Urothelium cell line (cell line): ENCODE results near the gene TMIGD1.
"Not testable (repeated sequence)": the region's sequence is repeated elsewhere in the genome, so short reads cannot be mapped to it uniquely, and the experiment has no call there.

Source experiments
- DNase-seq: peaks from one replicate; pipeline ENCODE4 v3.0.0; 2011; ENCODE audit warnings: low spot score, mixed read lengths
- FAIRE-seq: peaks from 2 replicates; lab custom pipeline; 2011; peaks lifted over from hg19 to GRCh38; lab: Jason Lieb, UNC

Gene TMIGD1

DNA sequence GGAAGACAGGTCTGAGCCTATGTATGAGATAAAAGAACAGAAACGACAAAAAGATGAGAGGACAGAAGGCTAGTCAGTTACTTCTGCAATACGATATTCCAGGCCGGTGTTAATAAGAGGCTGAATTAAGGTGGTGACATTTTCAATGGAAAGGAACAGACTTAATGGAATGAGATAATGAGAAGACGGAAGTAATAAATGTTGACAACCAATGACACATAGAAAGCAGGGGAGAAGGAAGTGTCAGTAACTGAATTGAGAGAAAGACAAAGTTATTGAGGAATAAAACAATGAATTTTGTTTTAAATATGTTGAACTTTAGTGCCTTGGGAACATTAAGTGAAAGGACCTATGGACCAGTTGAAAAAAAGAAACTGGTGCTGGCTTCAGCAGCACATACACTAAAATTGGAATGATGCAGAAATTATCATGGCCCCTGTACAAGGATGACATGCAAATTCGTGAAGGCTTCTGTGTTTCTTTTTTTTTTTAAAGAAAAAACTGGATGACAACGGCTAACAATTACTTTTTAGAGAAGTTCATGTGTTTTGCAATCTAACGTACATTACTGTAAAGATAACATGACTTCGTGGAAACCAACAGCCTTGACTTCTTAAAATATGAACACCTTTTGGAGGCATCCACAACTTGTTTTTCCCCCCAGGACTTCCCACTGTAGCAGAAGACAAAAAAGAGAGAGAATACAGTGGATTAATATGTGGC lies 26.4 kb upstream of the TMIGD1 start:
- no peak for DNase-seq

DNA sequence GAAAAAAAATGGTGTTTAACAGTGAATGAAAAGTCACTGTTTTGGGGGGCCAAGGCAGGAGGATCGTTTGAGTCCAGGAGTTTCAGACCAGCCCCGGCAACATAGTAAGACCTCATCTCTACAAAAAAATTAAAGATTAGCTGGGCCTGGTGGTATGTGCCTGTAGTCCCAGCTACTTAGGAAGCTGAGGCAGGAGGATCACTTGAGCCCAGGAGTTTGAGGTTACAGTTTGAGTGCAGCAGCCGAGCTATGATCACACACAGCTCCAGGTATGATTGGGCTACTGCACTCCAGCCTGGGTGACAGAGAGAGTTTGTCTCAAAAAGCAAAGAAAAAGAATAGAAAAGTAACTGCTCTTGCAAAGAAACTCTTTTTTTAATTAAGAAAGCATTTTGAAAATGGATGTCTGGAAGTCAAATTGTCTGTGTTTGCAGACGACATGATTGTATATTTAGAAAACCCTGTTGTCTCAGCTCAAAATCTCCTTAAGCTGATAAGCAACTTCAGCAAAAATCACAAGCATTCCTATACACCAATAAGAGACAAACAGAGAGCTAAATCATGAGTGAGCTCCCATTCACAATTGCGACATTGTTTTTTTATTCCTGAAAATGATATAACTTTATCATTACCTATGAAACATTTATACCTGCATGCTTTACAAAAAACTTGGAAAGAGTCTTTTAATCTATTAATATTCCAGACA lies 24.4 kb upstream of the TMIGD1 start:
- FAIRE-seq (no peak), DNase-seq (no peak)

More for the DNA sequence above, 26.4 kb upstream of the TMIGD1 start:
- no peak for FAIRE-seq

- DNase-seq: no peak
- no peak for FAIRE-seq
Observed at GRCh38 chr17:30357476-30357875, 23.6 kb upstream of the TMIGD1 start.

DNA sequence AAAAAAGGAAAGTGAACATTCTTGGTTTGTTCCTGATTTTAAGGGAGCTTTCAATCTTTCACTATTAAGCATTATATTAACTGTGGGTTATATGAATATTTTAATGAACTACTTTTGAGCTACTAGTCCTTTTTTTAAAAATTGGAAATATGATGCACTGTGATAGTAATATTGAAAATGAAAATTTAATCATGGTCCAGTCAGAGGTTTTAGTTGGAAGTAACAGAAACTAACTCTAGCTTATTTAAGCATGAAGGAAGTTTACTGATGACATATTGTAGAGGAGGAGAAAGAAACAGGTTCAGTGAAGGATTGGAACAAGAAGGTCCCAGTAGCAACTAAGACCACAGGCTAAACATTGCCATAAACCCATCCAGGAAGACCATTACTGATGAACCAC lies 20.8 kb upstream of the TMIGD1 start:
- DNase-seq (no peak), FAIRE-seq (no peak)

GRCh38 chr17:30352240-30352814 lies 18.5 kb upstream of the TMIGD1 start:
- no peak for FAIRE-seq
- no peak for DNase-seq

- no peak for FAIRE-seq
Observed at GRCh38 chr17:30351735-30352134, 17.9 kb upstream of the TMIGD1 start.

DNA sequence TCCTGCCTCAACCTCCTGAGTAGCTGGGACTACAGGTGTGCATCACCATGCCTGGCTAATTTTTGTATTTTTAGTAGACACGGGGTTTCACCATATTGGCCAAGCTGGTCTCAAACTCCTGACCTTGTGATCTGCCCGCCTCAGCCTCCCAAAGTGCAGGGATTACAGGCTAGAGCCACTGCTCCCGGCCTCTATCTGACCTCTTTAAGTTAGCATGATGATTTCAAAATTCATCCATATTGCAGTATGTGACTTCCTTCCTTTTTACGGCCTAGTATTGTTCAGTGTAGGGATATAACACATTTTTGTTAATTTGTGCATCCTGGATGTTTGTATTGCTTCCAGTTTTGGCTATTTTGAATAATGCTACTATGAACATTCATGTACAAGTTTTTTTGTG lies 17.4 kb upstream of the TMIGD1 start:
- not testable (repeated sequence) for FAIRE-seq, DNase-seq

More at GRCh38 chr17:30351735-30352134, 17.9 kb upstream of the TMIGD1 start:
- DNase-seq: no peak

DNA sequence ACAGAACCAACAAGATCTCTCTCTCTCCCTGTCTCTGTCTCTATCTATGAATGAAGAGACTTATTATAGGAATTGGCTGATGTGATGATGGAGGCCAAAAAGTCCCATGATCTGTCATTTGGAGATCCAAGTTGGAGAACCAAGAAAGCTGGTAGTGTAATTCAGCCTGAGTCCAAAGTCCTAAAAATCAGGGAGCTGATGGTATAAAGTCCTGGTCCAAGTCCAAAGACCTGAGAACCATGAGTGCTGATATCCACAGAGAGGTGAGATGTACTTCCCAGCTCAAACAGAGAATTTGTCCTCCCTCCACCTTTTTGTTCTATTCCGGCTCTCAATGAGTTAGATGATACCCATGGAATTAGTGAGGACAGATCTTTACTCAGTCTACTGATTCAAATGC lies 15.4 kb upstream of the TMIGD1 start:
- FAIRE-seq (no peak), DNase-seq (no peak)

DNA sequence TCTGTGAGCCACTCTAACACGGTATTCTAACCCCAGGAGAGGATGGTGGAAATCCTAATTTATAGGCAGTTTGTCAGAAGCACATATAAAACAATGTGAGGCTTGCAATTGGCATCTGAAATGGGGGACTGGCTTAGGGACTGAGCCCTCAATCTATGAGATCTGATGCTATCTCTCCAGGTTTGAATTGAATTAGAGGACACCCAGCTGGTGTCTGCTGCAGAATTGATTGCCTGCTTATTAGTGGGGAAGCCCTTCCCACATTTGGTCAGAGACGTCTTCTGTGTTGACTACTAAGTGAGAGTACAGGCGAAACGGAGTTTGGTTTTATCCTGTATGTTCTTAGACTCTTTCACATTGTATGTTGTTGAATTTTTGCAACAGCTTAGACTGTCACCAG lies 13.6 kb upstream of the TMIGD1 start:
- DNase-seq (no peak), FAIRE-seq (no peak)

- no peak for DNase-seq
Observed at GRCh38 chr17:30346221-30346795, 12.5 kb upstream of the TMIGD1 start.

GRCh38 chr17:30345527-30346075 lies 11.7 kb upstream of the TMIGD1 start:
- FAIRE-seq: no peak
- no peak for DNase-seq

More at GRCh38 chr17:30346221-30346795, 12.5 kb upstream of the TMIGD1 start:
- no peak for FAIRE-seq

GRCh38 chr17:30345089-30345433 lies 11.2 kb upstream of the TMIGD1 start:
- no peak for DNase-seq
- no peak for FAIRE-seq

DNA sequence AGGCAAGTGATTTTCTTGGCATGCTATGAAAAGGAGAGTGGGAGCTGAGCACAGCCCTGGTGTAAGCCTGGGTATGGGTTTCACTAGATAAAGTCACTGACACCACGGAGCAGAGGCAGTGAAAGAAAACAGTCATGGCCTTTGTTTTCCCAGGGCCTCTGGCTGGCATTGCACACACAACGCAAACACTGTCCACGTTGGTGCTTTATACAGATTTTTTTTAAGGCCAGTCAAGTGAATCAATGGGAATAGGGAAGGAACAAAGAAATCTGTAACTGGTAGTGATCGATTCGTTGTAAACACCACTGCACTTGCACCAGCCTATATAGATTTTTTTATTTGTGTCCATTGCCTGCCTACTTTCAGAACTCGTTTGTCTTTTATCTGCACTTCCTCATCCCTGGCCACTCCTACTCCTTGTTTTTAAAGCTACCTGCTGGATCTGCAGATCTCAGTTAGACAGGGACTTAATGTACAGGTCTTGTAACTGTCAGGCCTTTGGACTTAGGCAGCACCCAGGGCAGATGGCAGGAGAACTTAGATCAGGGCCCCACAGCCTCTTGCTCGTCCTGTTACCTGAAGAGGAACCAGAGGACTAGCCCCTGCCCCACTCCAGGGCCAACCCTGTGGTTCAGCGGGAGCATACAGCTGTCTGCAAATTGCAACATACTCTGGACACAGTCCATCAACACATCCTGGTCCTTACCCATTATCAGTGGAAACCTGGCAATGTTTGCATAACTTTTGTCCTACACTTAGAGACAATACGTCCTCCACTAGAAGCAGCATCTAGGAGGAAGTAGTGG lies 10.6 kb upstream of the TMIGD1 start:
- FAIRE-seq (no peak), DNase-seq (no peak)

DNA sequence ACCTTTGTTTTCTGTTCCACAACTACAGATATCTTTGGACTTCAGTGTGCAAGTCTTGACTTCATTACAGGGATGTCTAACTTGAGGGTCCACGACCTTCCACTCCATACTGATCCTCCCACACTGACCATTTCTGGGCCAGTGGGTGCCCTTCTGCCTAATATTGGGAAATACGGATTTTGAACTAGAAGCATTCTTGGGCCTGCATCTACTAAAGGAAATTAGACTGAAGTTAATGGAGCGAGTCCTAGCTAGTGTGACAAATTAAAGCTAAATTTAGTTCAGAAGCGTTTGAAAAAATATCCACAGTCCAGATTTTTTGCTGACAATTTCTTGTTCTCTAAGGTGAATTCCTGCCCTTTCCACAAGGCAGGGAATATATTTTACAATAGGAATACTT lies 9.9 kb upstream of the TMIGD1 start:
- FAIRE-seq (no peak), DNase-seq (no peak)

GRCh38 chr17:30343244-30343643 lies 9.4 kb upstream of the TMIGD1 start:
- not testable (repeated sequence) for DNase-seq, FAIRE-seq

GRCh38 chr17:30341703-30342249 lies 7.9 kb upstream of the TMIGD1 start:
- DNase-seq: no peak
- FAIRE-seq: no peak

DNA sequence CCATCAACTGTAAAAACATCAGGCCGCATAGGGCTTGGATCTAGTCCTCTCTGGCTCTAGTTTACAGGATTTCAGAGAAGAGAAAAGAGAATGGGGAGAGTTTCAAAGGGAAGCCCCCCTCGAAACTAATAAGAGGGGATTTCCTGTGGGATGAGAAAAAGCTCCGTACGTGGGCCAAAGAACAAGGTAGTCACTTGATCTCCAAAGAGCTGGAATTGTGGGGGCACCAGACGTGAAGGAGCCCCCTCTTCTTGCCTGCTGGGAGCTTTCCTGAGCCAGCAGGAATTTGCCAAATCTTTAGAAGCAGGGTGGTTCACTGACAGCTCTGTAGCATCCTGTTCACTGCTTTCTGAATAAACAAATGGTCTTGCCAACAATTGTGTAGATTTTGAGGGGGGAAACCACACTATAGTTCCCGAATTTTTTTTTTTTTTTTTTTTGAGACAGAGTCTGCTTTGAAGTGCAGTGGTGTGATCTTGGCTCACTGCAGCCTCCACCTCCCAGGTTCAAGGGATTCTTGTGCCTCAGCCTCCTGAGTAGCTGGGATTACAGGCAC lies 7.0 kb upstream of the TMIGD1 start:
- DNase-seq (no peak), FAIRE-seq (no peak)

DNA sequence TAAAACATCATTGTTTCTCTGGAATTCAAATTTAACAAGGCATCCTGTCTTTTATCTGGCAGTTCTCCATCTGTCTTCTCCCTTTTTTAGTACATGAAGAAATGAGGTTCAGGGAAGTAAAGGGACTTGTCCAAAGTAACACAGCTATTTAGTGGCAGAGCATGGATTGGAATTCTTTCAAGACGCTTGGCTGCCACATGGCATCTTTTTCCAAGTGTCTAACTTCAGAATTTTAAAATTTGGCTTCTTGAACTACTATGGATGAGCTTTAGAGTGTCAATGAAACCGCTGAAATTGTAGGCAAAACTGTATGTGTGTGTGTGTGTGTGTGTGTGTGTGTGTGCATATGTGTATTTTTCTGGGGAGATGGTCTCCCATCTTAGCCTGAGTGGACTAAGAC lies 5.2 kb upstream of the TMIGD1 start:
- FAIRE-seq: no peak
- no peak for DNase-seq

DNA sequence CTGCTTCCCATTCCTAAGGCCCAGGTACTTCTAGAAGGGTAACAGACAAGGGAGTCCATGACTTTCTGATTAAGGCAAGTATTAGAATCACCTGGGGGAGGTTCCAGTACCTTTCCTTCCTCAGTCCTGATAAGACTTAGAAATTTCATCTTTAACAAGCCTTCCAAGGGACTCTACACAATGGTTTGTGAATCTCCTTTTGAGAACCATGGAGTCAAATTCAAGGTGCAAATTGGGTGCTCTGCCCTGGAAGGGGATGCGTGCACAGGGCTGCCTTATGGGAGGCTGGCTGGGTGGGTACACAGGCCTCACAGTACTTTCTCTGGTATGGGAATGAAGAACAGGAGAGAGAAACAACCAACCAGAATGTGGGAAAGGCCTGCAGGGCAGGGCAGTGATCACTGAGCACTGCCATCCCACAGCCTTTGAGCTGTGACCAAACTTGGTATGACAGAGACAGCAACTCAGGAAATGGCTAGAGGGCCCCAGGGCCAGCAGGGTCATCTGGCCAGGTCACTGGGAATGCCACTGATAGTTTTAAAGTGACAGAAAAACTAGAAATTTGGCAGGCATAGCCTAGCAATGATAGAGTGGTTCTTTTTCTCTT lies 3.6 kb upstream of the TMIGD1 start:
- DNase-seq: no peak

More for the DNA sequence above, 3.6 kb upstream of the TMIGD1 start:
- FAIRE-seq: no peak
